HEK293 (cell line): ENCODE results near the gene CCDC116.

Experiments used
- CTCF ChIP-seq: fragments of 450-650 bp; formaldehyde crosslinking; IDR thresholded peaks from 2 replicates; pipeline ENCODE4 v1.5.1; 2016; ENCODE audit warnings: missing biosample characterization, missing genetic modification characterization
- PBX3 ChIP-seq: sonication (generic); formaldehyde crosslinking; IDR thresholded peaks from 2 replicates; pipeline ENCODE4 v1.8.1; 2022; ENCODE audit warnings: mild to moderate bottlenecking, moderate library complexity, missing genetic modification reagents
- ZFP3 ChIP-seq: fragments of 450-650 bp; formaldehyde crosslinking; IDR thresholded peaks from 2 replicates; pipeline ENCODE4 v1.5.1; 2016; ENCODE audit warnings: low read depth, missing biosample characterization, missing genetic modification characterization

DNA sequence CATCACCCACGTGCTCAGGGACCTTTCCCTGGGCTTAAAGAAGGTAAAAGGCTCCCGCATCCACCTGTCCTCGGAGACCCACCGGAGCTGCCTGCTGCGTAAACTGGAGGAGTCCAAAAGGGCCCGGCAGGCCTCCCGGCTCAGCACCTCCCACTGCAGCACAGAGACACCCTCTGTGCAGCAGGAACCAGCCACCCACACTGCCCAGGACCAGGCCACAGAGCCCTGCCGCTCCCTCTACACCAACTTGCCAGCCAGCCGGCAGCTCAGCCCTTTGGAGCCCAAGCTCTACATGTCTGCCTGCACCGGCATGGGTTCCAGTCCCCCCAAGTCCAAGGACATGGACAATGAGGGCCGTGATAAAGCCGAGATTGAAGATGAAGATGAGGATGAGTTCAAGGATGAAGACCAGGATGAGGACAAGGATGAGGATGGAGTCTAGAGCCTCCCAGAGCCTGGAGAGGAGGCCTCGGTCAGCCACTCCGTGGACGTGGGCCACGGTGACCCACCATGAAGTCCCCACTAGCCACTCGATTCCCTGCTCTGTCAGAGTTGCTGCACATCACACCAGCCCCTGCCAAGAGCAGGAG, 4.2 kb downstream of the CCDC116 start:
- no peak for TF ChIP-seq PBX3 (CRISPR knock-in tag)
- TF ChIP-seq CTCF (tag by site-specific recombination): no peak
- TF ChIP-seq ZFP3 (tag by site-specific recombination): no peak
